ENCODE data around the gene CFHR3.
"Not testable (repeated sequence)": the region's sequence is repeated elsewhere in the genome, so short reads cannot be mapped to it uniquely, and the experiment has no call there.

Gene CFHR3

DNA sequence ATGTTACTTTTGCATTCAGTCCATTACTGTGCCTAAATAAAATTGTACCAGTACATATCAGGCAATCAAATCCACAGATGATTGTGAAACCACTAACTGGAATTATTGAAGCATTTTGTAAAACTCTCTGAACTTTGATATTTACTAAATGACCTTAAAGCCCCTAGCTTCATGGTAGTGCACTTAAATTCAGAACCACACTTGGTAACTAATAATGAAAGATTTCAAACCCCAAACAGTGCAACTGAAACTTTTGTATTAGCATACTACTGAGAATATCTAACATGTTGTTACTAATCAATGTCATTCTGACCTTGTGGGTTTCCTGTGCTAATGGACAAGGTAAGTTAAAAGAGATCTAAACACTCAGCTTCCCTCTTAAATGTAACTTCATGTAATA, at the start of gene CFHR3:
TSS of gene CFHR3 (plus strand) at position 238 of the 400 bp plus-strand sequence. CDS start at position 285, 47 bp downstream.
- DNase-seq (ENCODE audit: low read depth) = no peak

DNA sequence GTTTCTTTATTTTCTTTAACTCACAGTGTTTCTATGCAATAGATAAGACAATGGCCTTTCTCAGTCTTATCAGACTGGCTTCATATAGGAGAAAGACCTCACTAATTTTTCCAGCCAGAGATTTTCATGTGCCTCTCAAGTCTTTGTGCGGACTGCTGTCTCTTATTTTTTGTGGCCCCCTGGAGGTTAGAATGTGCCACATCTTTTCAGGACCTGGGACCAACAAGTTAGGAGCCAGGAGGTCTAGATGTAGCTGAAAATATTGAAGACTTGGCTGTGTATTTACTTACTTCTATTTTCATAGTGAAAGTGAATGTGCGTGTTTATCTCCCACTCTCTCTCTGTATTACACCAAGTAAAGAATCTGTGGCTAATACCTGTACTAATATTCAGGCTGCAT, 42.1 kb upstream of the CFHR3 start:
- DNase-seq (ENCODE audit: low read depth) = no peak

DNA sequence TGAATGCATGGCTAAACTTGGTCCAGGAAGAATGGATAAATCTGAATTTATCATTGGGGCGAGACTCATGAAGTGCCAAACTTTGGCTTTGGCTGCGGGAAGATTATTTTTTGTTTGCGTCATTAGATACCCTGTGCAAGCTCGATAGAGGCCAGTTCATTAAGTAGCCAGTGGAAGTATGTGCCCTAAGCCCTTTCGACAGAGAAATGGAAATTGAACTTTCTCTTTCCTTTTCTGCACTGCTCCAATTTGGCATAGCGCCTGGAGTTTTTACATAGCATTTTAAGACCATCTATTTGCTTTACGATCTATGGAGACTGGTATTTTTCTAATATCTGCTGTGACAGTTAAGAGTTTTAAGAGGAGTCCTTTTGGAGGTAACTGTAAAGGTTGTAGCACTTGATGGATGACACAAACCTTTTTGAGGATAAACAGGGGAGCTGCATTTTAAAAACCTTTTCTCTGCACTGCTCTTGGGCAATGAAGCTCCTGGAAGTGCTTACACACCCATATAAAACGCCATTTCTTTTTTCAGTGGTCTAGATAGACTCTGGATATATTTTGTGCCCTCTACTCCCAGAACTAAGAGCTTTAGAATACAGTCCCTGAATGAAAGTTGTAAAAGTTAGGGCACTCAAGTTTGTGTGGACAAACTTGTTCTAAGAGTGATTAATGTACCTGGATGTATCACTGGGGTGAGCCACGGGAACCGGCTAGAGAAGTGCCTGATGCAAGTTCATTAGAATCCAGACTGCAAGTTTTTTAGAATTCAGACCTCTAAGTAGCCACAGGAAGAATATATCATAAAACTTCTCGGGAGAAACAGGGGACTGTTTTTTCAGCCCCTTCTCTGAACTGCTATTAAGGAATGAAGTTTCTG, 41.3 kb upstream of the CFHR3 start:
- DNase-seq (ENCODE audit: low read depth) = no peak

DNA sequence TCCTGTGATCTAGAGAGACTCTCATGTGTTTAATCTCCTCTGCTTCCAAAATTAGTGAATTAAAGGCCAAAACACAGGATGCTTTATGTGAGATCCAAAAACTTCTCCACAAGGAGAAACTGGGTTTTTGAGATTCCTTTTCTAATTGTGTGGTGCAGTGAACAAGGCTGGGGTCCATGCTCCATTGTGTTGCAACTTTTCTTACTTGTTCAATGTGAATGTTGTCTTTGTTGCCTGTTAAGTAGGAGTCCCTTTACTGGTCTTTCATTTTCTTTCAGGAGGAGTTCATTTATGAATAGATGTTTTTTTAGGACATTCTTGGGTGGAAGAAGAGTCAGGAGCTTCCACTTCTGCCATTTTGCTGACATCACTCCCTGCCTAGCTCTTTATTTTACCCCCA, 40.6 kb upstream of the CFHR3 start:
- no peak for DNase-seq (ENCODE audit: low read depth)

DNA sequence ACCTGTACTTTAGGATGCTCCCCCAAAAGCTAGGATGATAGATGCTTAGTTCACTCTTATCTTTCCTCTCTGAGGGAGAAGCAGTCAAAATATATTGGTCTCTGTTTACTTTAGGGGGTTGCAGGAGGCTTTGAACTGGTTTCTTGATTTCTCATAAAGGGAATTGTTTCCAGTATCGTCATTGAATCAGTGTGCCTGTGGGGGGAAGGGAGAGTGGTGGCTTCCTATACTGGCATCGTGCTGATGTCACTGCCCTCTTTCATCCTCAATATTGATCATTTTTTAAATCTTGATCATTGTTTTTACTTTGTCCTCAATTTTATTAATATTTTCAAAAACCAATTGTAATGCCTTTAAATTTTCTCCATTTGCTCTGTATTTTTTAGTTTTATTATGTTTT, 40.2 kb upstream of the CFHR3 start:
- DNase-seq (ENCODE audit: low read depth) = no peak

DNA sequence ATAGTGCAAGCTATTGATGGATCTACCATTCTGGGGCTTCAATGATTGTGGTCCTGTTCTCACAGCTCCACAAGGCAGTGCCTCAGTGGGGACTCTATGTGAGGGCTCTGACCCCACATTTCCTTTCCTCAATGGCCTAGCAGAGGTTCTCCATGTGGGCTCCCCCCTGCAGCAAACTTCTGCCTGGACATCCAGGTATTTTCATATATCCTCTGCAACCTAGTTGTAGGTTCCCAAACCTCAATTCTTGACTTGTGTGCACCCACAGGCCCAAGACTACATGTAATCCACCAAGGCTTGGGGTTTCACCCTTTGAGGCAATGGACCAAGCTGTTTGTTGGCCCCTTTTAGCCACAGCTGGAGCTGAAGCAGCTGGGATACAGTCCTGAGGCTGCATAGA, 35.9 kb upstream of the CFHR3 start:
- DNase-seq (ENCODE audit: low read depth) = no peak

DNA sequence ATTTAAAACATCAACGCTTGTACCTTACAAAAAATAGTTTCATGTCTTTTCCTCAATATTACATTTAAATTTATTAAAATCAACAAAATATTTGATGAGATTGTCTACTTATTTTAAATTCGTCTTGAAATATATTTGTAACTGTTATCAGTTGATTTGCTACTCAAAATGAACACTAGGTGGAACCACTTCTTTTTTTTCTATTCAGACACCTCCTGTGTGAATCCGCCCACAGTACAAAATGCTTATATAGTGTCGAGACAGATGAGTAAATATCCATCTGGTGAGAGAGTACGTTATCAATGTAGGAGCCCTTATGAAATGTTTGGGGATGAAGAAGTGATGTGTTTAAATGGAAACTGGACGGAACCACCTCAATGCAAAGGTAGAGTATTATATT, 31.4 kb upstream of the CFHR3 start:
- DNase-seq (ENCODE audit: low read depth) = not testable (repeated sequence)

DNA sequence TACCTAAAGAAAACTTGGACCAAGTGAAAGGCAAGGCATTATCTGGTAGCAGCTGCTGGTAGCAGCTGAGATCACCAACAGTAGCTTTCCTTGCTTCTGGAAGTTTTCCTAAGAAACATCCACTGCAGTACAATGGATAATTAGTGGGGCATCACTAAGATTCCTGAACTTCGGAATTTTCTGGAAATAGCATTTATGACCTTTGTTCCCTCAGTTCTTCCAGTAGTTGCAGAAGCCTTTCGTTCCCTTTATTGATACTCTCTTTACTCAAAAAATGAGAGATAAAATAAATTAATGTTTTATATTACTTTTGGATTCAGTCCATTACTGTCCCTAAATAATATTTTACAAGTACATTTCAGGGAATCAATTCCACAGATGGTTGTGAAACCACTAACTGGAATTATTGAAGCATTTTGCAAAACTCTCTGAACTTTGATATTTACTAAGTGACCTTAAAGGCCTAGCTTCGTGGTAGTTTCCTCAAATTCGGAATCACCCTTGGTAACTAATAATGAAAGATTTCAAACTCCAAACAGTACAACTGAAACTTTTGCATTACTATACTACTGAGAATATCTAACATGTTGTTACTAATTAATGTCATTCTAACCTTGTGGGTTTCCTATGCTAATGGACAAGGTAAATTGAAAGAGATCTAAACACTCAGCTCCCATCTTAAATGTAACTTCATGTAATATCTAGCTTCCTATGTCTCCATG, 9.5 kb upstream of the CFHR3 start:
- not testable (repeated sequence) for DNase-seq (ENCODE audit: low read depth)

DNA sequence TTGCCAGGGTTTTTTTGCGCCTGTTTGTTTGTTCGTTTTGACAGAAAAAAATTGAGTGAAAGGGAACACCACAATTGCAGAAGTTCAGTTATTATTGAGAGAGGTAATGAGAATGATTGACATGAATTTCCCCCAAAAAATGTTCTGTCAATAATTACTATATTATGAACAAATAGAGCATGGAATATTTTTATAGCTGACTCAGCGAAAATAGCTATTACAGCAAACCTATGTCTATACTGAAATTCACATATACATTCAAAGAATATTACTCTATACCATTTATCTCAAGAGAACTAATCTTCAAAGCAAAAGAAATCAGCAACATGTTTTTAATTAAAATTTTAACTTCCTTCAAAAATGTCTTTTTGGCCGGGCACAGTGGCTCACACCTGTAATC, 4.8 kb upstream of the CFHR3 start:
- DNase-seq (ENCODE audit: low read depth) = not testable (repeated sequence)

DNA sequence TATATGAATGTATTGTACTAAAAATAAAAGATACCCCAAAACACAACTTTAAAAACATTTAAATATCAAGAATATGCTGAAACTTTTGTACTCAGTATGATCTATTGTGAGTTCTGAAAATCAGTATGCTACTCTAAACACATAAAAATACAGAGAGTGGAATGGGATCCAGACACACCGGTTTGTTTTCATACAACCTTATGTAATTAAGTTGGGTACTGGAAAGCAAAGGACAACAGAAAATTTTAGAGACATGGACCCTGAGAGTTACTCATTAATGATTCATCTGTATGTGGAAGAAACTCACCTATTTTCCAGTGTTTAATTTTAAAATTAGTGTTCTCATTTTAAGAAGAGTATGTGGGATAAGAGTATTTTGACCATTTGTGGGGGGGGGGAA, 927 bp upstream of the CFHR3 start:
- DNase-seq (ENCODE audit: low read depth) = no peak

DNA sequence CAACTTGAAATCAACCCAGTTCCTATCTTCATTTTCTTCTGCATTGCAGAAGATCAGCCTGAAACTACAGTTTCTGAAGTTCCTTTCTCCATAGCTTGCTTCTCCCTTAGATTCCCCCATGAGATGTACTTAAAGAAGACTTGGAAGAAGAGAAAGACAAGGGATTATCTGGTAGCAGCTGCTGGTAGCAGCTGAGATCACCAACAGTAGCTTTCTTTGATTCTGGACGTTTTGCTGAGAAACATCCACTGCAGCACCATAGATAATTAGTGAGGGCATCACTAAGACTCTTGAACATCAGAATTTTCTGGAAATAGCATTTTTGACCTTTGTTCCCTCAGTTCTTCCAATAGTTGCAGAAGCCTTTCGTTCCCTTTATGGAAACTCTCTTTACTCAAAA, 465 bp upstream of the CFHR3 start:
- no peak for DNase-seq (ENCODE audit: low read depth)

DNA sequence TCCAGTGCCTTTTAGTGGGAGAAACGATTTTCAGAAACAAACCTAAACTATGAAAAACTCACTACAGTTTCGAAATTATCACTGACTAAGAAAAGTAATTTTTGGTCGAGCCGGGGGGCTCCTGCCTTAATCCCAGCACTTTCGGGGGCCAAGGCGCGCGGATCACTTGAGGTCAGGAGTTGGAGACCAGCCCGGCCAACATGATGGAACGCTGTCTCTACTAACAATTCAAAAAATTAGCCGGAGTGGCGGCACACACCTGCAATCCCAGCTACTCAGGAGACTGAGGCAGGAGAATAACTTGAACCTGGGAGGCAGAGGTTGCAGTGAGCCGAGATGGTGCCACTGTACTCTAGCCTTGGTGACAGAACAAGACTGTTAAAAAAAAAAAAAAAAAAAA, 3.0 kb downstream of the CFHR3 start:
- DNase-seq (ENCODE audit: low read depth) = no peak

DNA sequence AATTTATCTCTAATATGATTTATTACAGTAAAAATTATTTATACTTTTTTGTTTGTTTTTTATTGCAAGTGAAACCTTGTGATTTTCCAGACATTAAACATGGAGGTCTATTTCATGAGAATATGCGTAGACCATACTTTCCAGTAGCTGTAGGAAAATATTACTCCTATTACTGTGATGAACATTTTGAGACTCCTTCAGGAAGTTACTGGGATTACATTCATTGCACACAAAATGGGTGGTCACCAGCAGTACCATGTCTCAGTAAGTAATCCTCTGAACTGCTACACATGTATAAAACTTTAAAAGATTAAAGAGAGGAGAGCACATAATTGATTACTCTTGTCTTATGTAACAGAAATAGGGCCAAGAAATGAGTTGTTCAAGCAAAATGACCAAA, 4.5 kb downstream of the CFHR3 start:
- DNase-seq (ENCODE audit: low read depth) = no peak

DNA sequence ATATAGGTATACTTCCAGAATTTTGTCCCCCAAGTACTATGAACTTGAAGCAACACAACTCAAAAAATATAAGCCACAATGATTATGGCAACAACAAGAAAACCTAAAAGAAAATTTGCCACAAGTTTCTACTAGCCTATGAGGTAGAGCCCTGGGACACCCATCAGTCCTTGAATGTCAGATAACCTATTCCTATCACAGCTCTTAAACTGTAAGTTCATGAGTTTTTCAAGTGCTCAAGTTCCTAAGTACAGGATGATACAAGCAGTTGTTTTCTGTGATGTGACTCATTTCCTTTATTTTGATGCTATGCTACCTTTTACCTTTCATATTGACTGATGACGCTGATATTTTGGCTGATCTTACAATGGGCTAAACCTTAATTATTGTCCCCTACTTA, 16.6 kb downstream of the CFHR3 start:
- not testable (repeated sequence) for DNase-seq (ENCODE audit: low read depth)

DNA sequence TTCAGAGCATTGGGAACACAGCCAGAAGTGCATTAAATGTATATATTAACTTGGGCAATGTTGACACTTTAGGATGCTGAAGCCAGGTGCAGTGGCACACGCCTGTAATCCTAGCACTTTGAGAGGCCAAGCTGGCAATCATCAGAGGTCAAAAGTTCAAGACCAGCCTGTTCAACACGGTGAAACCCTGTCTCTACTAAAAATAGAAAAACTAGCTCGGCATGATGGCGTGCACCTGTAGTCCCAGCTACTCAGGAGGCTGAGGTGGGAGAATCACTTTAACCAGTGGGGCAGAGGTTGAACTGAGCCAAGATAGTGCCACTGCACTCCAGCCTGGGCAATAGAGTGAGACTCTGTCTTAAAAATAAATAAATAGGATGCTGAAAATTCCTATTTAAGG, 19.5 kb downstream of the CFHR3 start:
- DNase-seq (ENCODE audit: low read depth) = not testable (repeated sequence)

DNA sequence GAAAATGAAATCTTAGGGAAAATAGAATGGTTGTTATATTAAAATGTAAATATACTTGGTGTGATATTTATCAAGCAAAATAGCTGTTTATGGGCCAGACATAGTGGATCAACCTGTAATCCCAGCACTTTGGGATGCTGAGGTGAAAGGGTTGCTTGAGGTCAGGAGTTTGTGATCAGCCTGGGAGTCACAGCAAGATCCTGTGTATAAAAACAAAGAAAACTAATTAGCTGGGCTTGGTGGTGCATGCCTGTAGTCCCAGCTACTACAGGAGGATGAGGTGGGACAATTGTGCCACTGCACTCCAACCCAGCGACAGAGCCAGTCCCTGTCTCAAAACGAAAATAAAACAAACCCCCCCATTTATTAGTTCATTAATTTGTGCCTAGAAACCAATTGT, 23.3 kb downstream of the CFHR3 start:
- no peak for DNase-seq (ENCODE audit: low read depth)

DNA sequence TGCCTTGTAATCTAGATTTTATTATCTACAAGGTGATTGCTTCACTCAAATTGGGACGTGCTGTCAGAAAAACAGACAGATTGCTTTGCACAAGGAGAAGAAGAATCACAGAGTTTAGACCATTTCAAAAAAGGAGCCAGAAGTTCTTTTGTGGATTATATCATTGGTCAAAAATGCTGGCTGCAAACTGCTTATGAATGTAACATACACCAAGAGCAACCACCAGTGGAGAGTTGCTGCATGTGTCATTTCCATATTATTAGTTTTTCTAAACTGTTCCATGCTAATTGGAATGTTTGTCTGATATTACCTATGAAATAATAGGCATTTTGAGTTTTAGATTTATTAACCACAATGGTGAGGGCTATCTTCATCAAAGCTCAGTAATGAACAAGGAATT, 27.3 kb downstream of the CFHR3 start:
- DNase-seq (ENCODE audit: low read depth) = not testable (repeated sequence)

DNA sequence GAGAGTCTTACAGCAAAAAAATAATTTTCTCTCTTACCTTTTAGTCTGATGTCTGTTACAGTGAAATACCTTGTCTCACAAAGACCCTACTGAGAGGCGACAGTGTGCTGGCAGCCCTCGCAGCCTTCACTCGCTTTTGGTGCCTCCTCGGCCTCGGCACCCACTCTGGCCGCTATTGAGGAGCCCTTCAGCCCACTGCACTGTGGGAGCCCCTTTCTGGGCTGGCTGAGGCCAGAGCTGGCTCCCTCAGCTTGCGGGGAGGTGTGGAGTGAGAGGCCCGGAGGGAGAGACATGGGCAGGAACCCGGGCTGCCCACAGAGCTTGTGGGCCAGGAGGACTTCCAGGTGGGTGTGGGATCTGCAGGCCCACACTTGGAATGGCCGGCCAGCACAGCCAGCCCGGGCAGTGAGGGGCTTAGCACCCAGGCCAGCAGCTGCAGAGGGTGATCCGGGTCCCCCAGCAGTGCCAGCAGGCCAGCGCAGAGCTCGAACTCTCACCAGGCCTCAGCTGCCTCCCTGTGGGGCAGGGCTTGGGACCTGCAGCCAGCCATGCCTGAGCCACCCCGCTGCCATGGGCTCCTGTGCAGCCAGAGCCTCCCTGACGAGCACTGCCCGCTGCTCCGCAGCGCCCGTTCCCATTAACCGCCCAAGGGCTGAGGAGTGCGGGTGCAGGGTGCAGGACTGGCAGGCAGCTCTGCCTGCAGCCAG, 34.0 kb downstream of the CFHR3 start:
- no peak for DNase-seq (ENCODE audit: low read depth)

DNA sequence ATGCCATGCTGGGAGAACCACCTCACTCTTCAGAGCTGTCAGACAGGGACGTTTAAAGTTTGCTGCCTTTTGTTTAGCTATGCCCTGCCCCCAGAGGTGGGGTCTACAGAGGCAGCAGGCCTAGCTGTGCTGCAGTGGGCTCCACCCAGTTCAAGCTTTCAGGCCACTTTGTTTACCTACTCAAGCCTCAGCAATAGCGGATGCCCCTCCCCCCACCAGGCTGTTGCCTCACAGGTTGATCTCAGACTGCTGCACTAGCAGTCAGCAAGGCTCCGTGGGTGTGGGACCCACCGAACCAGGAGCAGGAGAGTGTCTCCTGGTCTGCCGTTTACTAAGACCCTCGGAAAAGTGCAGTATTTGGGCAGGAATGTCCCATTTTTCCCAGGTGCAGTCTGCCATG, 42.8 kb downstream of the CFHR3 start:
- DNase-seq (ENCODE audit: low read depth) = not testable (repeated sequence)

DNA sequence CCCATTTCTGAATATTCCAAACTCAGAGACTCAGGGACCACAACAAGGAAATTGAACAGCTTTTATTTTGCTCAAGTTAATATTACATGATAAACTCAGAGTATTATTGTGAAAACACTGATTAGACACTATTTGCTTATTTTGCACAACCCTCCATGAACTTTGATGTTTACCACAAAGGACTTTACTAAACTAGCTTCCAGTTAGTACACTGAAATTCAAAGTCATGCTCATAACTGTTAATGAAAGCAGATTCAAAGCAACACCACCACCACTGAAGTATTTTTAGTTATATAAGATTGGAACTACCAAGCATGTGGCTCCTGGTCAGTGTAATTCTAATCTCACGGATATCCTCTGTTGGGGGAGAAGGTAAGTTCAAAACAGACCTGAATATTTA, 44.9 kb downstream of the CFHR3 start, which contains the start of gene CFHR1:
TSS of gene CFHR1 (plus strand) at position 201 of the 400 bp plus-strand sequence. CDS start at position 315, 114 bp downstream.
- DNase-seq (ENCODE audit: low read depth) = not testable (repeated sequence)

DNA sequence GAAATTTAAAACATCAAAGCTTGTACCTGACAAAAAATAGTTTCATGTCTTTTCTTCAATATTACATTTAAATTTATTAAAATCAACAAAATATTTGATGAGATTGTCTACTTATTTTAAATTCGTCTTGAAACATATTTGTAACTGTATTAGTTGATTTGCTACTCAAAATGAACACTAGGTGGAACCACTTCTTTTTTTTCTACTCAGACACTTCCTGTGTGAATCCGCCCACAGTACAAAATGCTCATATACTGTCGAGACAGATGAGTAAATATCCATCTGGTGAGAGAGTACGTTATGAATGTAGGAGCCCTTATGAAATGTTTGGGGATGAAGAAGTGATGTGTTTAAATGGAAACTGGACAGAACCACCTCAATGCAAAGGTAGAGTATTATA, 53.2 kb downstream of the CFHR3 start:
- not testable (repeated sequence) for DNase-seq (ENCODE audit: low read depth)
